Neuronal stem cell (in vitro differentiated cells): ENCODE measurements around the gene GALNTL6.

Source experiments
- DNase-seq: peaks from one replicate; pipeline ENCODE4 v3.0.0-alpha.2; 2013; ENCODE audit warnings: low spot score
- H2AFZ ChIP-seq: one replicate; pipeline ENCODE4 v1.6.1; 2013; ENCODE audit warnings: mild to moderate bottlenecking, low read length, inconsistent platforms
- H2AK5ac ChIP-seq: 2 replicates; pipeline ENCODE4 v1.6.1; 2013; ENCODE audit warnings: low read depth, mild to moderate bottlenecking, inconsistent platforms, low read length, moderate library complexity, mixed read lengths
- H2BK120ac ChIP-seq: 2 replicates; pipeline ENCODE4 v1.6.1; 2013; ENCODE audit warnings: low read depth, mild to moderate bottlenecking, inconsistent platforms, low read length, moderate library complexity, mixed read lengths
- H2BK12ac ChIP-seq: one replicate; pipeline ENCODE4 v1.6.1; 2013; ENCODE audit warnings: low read length, inconsistent platforms
- H2BK15ac ChIP-seq: 2 replicates; pipeline ENCODE4 v1.6.1; 2013; ENCODE audit warnings: mild to moderate bottlenecking, low read length, inconsistent platforms, mixed read lengths
- H2BK5ac ChIP-seq: one replicate; pipeline ENCODE4 v1.6.1; 2013; ENCODE audit warnings: inconsistent platforms, mild to moderate bottlenecking, low read length, moderate library complexity
- H3K14ac ChIP-seq: one replicate; pipeline ENCODE4 v1.6.1; 2013; ENCODE audit warnings: low read length, inconsistent platforms
- H3K18ac ChIP-seq: 2 replicates; pipeline ENCODE4 v1.6.1; 2013; ENCODE audit warnings: low read length, inconsistent platforms
- H3K23ac ChIP-seq: 2 replicates; pipeline ENCODE4 v1.6.1; 2013; ENCODE audit warnings: low read depth, mild to moderate bottlenecking, mixed read lengths, low read length, inconsistent platforms; ENCODE audit not compliant: poor library complexity
- H3K27ac ChIP-seq: replicated peaks from 3 replicates; pipeline ENCODE4 v1.5.1; 2013; ENCODE audit warnings: low read length, inconsistent platforms
- H3K27me3 ChIP-seq, 3 experiments: 2 replicates each; pipeline ENCODE4 v1.6.1; 2013; ENCODE audit warnings: low read length in 3 of 3, mild to moderate bottlenecking in 2 of 3, inconsistent platforms in 1 of 3, low read depth in 1 of 3, mixed read lengths in 1 of 3, moderate library complexity in 1 of 3; ENCODE audit not compliant: control insufficient read depth in 3 of 3, insufficient read depth in 3 of 3
- H3K36me3 ChIP-seq, 2 donors: replicated peaks in 1 of 2; 2 replicates each; pipeline ENCODE4 v1.6.1; 2013; ENCODE audit warnings: low read length in 2 of 2; ENCODE audit not compliant: control insufficient read depth in 2 of 2, insufficient read depth in 2 of 2
- H3K4ac ChIP-seq: 2 replicates; pipeline ENCODE4 v1.6.1; 2013; ENCODE audit warnings: inconsistent platforms, mild to moderate bottlenecking, low read length, moderate library complexity
- H3K4me1 ChIP-seq, 2 donors: 1 replicate in 1 of 2; 2 replicates in 1 of 2; pipeline ENCODE4 v1.6.1; 2013; ENCODE audit warnings: low read length in 2 of 2, low read depth in 1 of 2; ENCODE audit not compliant: control insufficient read depth in 2 of 2, insufficient read depth in 1 of 2
- H3K4me2 ChIP-seq: one replicate; pipeline ENCODE4 v1.6.1; 2013; ENCODE audit warnings: mild to moderate bottlenecking, low read length, inconsistent platforms; ENCODE audit not compliant: insufficient read depth, poor library complexity, severe bottlenecking
- H3K4me3 ChIP-seq, 2 donors: 2 replicates each; pipeline ENCODE4 v1.5.1; 2013; ENCODE audit warnings: low read length in 2 of 2, mild to moderate bottlenecking in 2 of 2, inconsistent platforms in 1 of 2, moderate library complexity in 1 of 2
- H3K79me1 ChIP-seq: one replicate; pipeline ENCODE4 v1.6.1; 2013; ENCODE audit warnings: low read depth, mild to moderate bottlenecking, inconsistent platforms, low read length, moderate library complexity
- H3K9ac ChIP-seq: one replicate; pipeline ENCODE4 v1.6.1; 2013; ENCODE audit warnings: mild to moderate bottlenecking, low read depth, low read length, inconsistent platforms; ENCODE audit not compliant: poor library complexity
- H3K9me3 ChIP-seq, 2 donors: replicated peaks in 1 of 2; 2 replicates each; pipeline versions ENCODE3 to v1.6.1; 2013; ENCODE audit warnings: low read length in 2 of 2, mild to moderate bottlenecking in 2 of 2, inconsistent platforms in 1 of 2, low read depth in 1 of 2, mixed read lengths in 1 of 2, moderate library complexity in 1 of 2; ENCODE audit not compliant: control insufficient read depth in 2 of 2, insufficient read depth in 1 of 2
- H4K8ac ChIP-seq: one replicate; pipeline ENCODE4 v1.6.1; 2013; ENCODE audit warnings: low read depth, mild to moderate bottlenecking, inconsistent platforms, low read length, moderate library complexity
- H4K91ac ChIP-seq: one replicate; pipeline ENCODE4 v1.6.1; 2013; ENCODE audit warnings: low read length, low read depth, mild to moderate bottlenecking, inconsistent platforms; ENCODE audit not compliant: poor library complexity
- WGBS, 2 donors: extraction: QIAGEN DNeasy Blood & Tissue Kit; methylation state at CpG; one replicate each; pipeline ENCODE4 v1.1.7; 2013; ENCODE audit warnings: missing lambda C conversion rate in 2 of 2, mixed read lengths in 1 of 2; ENCODE audit not compliant: insufficient read length in 2 of 2, insufficient replicate concordance in 1 of 2; ENCODE audit errors: extremely low coverage in 2 of 2; 5-methylcytosine and 5-hydroxymethylcytosine counted together

Gene GALNTL6

GRCh38 chr4:172543249-172543648 is 730.0 kb downstream of the GALNTL6 start:
- H2AK5ac ChIP-seq: no peak overlapping the region
- no peak overlapping the region for H3K23ac ChIP-seq
- no peak overlapping the region for H3K14ac ChIP-seq
- no CpG with 5 or more reads among the region's 4 CpGs for WGBS, 2 donors
- no peak overlapping the region for H3K4ac ChIP-seq
- no peak overlapping the region for H2BK5ac ChIP-seq
- H2BK120ac ChIP-seq: no peak overlapping the region
- no peaks in the 10 kb centered on the region for H3K36me3 ChIP-seq
- no peak overlapping the region for H3K18ac ChIP-seq
- H3K4me2 ChIP-seq: no peak overlapping the region
- H3K27me3 ChIP-seq: no peaks in the 10 kb centered on the region
- no peak overlapping the region for H4K91ac ChIP-seq
- H4K8ac ChIP-seq: no peak overlapping the region
- peaks cover 0 to 11% of the 10 kb centered on the region in 2 donors for H3K9me3 ChIP-seq
- no peak overlapping the region for H3K4me3 ChIP-seq
- H2AFZ ChIP-seq: no peak overlapping the region
- no peak overlapping the region for H2BK15ac ChIP-seq
- no peaks in the 10 kb centered on the region for H3K79me1 ChIP-seq
- no peak for DNase-seq
- H3K27ac ChIP-seq: no peak overlapping the region
- no peak overlapping the region for H2BK12ac ChIP-seq
- peaks cover 0 to 5% of the 10 kb centered on the region in 2 donors for H3K4me1 ChIP-seq
- no peak overlapping the region for H3K9ac ChIP-seq

GRCh38 chr4:172546782-172547181 is 733.6 kb downstream of the GALNTL6 start:
- Histone ChIP-seq H3K9me3 (peaks cover 0 to 6% of the 10 kb centered on the region in 2 donors), H3K4me2 (no peak overlapping the region), H4K8ac (no peak overlapping the region), H3K23ac (no peak overlapping the region), H2BK12ac (no peak overlapping the region), H3K79me1 (no peaks in the 10 kb centered on the region), H2AK5ac (no peak overlapping the region), H3K18ac (no peak overlapping the region), H3K27me3 (no peaks in the 10 kb centered on the region), H4K91ac (no peak overlapping the region), H3K9ac (no peak overlapping the region), H3K4ac (no peak overlapping the region), H2AFZ (no peak overlapping the region), H3K27ac (no peak overlapping the region), H3K36me3 (no peaks in the 10 kb centered on the region), H2BK5ac (no peak overlapping the region), H2BK120ac (no peak overlapping the region), H2BK15ac (no peak overlapping the region), H3K4me3 (no peak overlapping the region), H3K14ac (no peak overlapping the region), H3K4me1 (no peaks in the 10 kb centered on the region)
- no peak for DNase-seq
- no CpG with 5 or more reads among the region's 7 CpGs for WGBS, 2 donors

- no peak overlapping the region for H2BK12ac ChIP-seq
- no peak overlapping the region for H4K8ac ChIP-seq
- no peak overlapping the region for H3K18ac ChIP-seq
- H2AFZ ChIP-seq: no peak overlapping the region
- H2AK5ac ChIP-seq: no peak overlapping the region
- no peaks in the 10 kb centered on the region for H3K4me1 ChIP-seq
- H3K4me3 ChIP-seq: no peak overlapping the region
- no peak overlapping the region for H2BK120ac ChIP-seq
- H2BK5ac ChIP-seq: no peak overlapping the region
- no peak overlapping the region for H3K4me2 ChIP-seq
- H3K14ac ChIP-seq: no peak overlapping the region
- no peak overlapping the region for H3K9ac ChIP-seq
- no peak overlapping the region for H3K23ac ChIP-seq
- H4K91ac ChIP-seq: no peak overlapping the region
- H3K9me3 ChIP-seq: no peaks in the 10 kb centered on the region
- no peaks in the 10 kb centered on the region for H3K79me1 ChIP-seq
- no CpG with 5 or more reads among the region's 3 CpGs for WGBS, 2 donors
- DNase-seq: no peak
- H2BK15ac ChIP-seq: no peak overlapping the region
- no peak overlapping the region for H3K27ac ChIP-seq
- no peaks in the 10 kb centered on the region for H3K36me3 ChIP-seq
- no peak overlapping the region for H3K4ac ChIP-seq
- no peaks in the 10 kb centered on the region for H3K27me3 ChIP-seq
Observed at GRCh38 chr4:172547724-172548123, 734.5 kb downstream of the GALNTL6 start.

GRCh38 chr4:172553216-172553615 is 740.0 kb downstream of the GALNTL6 start:
- no peaks in the 10 kb centered on the region for H3K9me3 ChIP-seq
- no peak overlapping the region for H2BK5ac ChIP-seq
- no peak overlapping the region for H2AFZ ChIP-seq
- no peak overlapping the region for H2BK120ac ChIP-seq
- no peak overlapping the region for H3K23ac ChIP-seq
- no peak for DNase-seq
- no peak overlapping the region for H4K91ac ChIP-seq
- no peak overlapping the region for H3K4ac ChIP-seq
- no peak overlapping the region for H3K27ac ChIP-seq
- no peaks in the 10 kb centered on the region for H3K4me1 ChIP-seq
- no peak overlapping the region for H3K4me3 ChIP-seq
- H3K4me2 ChIP-seq: no peak overlapping the region
- no peak overlapping the region for H3K18ac ChIP-seq
- H4K8ac ChIP-seq: no peak overlapping the region
- no CpG with 5 or more reads among the region's 1 CpG for WGBS, 2 donors
- H2BK12ac ChIP-seq: no peak overlapping the region
- no peaks in the 10 kb centered on the region for H3K79me1 ChIP-seq
- H3K36me3 ChIP-seq: no peaks in the 10 kb centered on the region
- H3K27me3 ChIP-seq: no peaks in the 10 kb centered on the region
- no peak overlapping the region for H3K14ac ChIP-seq
- H3K9ac ChIP-seq: no peak overlapping the region
- no peak overlapping the region for H2BK15ac ChIP-seq
- no peak overlapping the region for H2AK5ac ChIP-seq
